HCT116 (cell line): ENCODE measurements around the gene TAF3.

Experiments
- CEBPB ChIP-seq: IDR thresholded peaks from 2 replicates; pipeline ENCODE4 v1.6.1; 2012; ENCODE audit warnings: low read depth
- EGR1 ChIP-seq: IDR thresholded peaks from 2 replicates; pipeline ENCODE4 v1.6.1; 2012; ENCODE audit warnings: low read depth
- EZH2 ChIP-seq: fragments of 200-600 bp; sonication (generic); IDR thresholded peaks from 2 replicates; pipeline ENCODE4 v1.6.1; 2017; ENCODE audit warnings: antibody characterized with exemption, mixed run types
- POLR2A ChIP-seq: IDR thresholded peaks from 2 replicates; pipeline ENCODE4 v1.7.0; 2011; ENCODE audit warnings: borderline replicate concordance; ENCODE audit not compliant: insufficient read depth, insufficient read length; ENCODE audit errors: extremely low read depth
- POLR2AphosphoS5 ChIP-seq: IDR thresholded peaks from 2 replicates; pipeline ENCODE4 v1.6.1; 2011; ENCODE audit warnings: mild to moderate bottlenecking, low read depth, low read length, moderate library complexity
- RAD21 ChIP-seq: IDR thresholded peaks from 2 replicates; pipeline ENCODE4 v1.6.1; 2012; ENCODE audit warnings: low read depth, mild to moderate bottlenecking
- SP1 ChIP-seq: IDR thresholded peaks from 2 replicates; pipeline ENCODE4 v1.6.1; 2012; ENCODE audit warnings: low read depth
- YY1 ChIP-seq: IDR thresholded peaks from 2 replicates; pipeline ENCODE4 v1.6.1; 2011; ENCODE audit warnings: low read length, low read depth, moderate library complexity, mild to moderate bottlenecking; ENCODE audit not compliant: insufficient replicate concordance; ENCODE audit errors: extremely low read depth
- TF ChIP-seq, protein P1 (sequence below), 3 experiments: fragments of 200-600 bp in 1 of 3; sonication (generic) in 1 of 3; IDR thresholded peaks in 2 of 3; conservative IDR thresholded peaks in 1 of 3; 2 replicates each; pipeline ENCODE4 v1.5.1; 2012 to 2017; ENCODE audit warnings: low read depth in 2 of 3, low read length in 2 of 3, antibody characterized with exemption in 1 of 3, borderline replicate concordance in 1 of 3, control low read depth in 1 of 3, mild to moderate bottlenecking in 1 of 3, mixed read lengths in 1 of 3, mixed run types in 1 of 3, moderate library complexity in 1 of 3; ENCODE audit not compliant: insufficient read depth in 1 of 3
- TF ChIP-seq, protein P2 (sequence below): IDR thresholded peaks from 2 replicates; pipeline ENCODE4 v1.6.1; 2011; ENCODE audit warnings: mild to moderate bottlenecking, low read length, moderate library complexity; ENCODE audit not compliant: insufficient replicate concordance; ENCODE audit errors: extremely low read depth
- TF ChIP-seq, protein P3 (sequence below): IDR thresholded peaks from 2 replicates; pipeline ENCODE4 v1.6.1; 2012; ENCODE audit warnings: low read depth

DNA sequence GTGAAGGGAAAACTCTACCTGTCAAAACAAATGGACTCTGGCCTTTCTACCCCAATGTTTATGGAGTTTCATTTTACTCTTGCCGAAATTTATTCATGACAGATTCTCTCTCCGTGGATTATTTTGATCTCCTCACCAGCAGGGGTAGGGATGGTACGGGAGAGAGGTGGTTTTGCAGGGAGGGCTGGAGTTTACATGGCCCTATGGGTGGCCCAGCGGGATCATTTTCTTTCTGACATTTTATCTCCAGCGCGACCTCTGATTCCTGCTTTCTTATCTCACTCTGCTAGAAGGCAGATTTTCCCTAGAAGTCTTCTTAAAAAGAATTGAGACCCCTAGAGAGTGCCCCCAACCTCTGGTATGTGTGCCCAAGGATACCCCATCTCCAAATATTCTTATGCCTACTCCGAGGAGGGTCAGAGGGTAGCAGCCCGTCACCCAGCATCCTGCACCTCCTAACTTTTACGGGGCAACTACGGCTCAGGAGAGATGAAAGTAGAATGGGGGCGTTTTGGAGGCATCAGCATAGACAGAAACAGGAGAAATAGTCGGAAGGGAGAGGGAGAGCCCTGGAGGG lies 226.1 kb downstream of the TAF3 start:
- TF ChIP-seq, protein P1, sequence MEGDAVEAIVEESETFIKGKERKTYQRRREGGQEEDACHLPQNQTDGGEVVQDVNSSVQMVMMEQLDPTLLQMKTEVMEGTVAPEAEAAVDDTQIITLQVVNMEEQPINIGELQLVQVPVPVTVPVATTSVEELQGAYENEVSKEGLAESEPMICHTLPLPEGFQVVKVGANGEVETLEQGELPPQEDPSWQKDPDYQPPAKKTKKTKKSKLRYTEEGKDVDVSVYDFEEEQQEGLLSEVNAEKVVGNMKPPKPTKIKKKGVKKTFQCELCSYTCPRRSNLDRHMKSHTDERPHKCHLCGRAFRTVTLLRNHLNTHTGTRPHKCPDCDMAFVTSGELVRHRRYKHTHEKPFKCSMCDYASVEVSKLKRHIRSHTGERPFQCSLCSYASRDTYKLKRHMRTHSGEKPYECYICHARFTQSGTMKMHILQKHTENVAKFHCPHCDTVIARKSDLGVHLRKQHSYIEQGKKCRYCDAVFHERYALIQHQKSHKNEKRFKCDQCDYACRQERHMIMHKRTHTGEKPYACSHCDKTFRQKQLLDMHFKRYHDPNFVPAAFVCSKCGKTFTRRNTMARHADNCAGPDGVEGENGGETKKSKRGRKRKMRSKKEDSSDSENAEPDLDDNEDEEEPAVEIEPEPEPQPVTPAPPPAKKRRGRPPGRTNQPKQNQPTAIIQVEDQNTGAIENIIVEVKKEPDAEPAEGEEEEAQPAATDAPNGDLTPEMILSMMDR (IDR thresholded peaks at IDR 0.05 in 2 of 3, conservative IDR thresholded peaks at IDR 0.05 in 1 of 3; ENCODE audit: borderline replicate concordance in 1 of 3, insufficient read depth in 1 of 3, low read depth in 2 of 3, low read length in 2 of 3), result no peak
- TF ChIP-seq YY1 (no peak), EZH2 (no peak), CEBPB (no peak), SP1 (no peak), RAD21 (no peak), POLR2A (no peak), POLR2AphosphoS5 (no peak), EGR1 (no peak)
- TF ChIP-seq, protein P2, sequence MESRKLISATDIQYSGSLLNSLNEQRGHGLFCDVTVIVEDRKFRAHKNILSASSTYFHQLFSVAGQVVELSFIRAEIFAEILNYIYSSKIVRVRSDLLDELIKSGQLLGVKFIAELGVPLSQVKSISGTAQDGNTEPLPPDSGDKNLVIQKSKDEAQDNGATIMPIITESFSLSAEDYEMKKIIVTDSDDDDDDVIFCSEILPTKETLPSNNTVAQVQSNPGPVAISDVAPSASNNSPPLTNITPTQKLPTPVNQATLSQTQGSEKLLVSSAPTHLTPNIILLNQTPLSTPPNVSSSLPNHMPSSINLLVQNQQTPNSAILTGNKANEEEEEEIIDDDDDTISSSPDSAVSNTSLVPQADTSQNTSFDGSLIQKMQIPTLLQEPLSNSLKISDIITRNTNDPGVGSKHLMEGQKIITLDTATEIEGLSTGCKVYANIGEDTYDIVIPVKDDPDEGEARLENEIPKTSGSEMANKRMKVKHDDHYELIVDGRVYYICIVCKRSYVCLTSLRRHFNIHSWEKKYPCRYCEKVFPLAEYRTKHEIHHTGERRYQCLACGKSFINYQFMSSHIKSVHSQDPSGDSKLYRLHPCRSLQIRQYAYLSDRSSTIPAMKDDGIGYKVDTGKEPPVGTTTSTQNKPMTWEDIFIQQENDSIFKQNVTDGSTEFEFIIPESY, result no peak
- TF ChIP-seq, protein P3, sequence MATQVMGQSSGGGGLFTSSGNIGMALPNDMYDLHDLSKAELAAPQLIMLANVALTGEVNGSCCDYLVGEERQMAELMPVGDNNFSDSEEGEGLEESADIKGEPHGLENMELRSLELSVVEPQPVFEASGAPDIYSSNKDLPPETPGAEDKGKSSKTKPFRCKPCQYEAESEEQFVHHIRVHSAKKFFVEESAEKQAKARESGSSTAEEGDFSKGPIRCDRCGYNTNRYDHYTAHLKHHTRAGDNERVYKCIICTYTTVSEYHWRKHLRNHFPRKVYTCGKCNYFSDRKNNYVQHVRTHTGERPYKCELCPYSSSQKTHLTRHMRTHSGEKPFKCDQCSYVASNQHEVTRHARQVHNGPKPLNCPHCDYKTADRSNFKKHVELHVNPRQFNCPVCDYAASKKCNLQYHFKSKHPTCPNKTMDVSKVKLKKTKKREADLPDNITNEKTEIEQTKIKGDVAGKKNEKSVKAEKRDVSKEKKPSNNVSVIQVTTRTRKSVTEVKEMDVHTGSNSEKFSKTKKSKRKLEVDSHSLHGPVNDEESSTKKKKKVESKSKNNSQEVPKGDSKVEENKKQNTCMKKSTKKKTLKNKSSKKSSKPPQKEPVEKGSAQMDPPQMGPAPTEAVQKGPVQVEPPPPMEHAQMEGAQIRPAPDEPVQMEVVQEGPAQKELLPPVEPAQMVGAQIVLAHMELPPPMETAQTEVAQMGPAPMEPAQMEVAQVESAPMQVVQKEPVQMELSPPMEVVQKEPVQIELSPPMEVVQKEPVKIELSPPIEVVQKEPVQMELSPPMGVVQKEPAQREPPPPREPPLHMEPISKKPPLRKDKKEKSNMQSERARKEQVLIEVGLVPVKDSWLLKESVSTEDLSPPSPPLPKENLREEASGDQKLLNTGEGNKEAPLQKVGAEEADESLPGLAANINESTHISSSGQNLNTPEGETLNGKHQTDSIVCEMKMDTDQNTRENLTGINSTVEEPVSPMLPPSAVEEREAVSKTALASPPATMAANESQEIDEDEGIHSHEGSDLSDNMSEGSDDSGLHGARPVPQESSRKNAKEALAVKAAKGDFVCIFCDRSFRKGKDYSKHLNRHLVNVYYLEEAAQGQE, result no peak
